B cell (primary cell): ENCODE data around the gene ARHGAP26. TPM values are rescaled to one million over a fixed set of nuclear protein-coding genes. Genes with fewer than 3 reads are reported as not detected.

ENCODE experiments used
- ATAC-seq: fragments of 200-7000 bp; cut with Tn5 transposase; one replicate; pipeline ENCODE4 v1.10.0; 2021; ENCODE audit warnings: low read depth, mild to moderate bottlenecking, moderate number of reproducible peaks, moderate library complexity
- CTCF ChIA-PET: fragments of 350-600 bp; sonication (Branson Sonifier 250); formaldehyde crosslinking; loops from one replicate; lab custom pipeline; 2021; ENCODE audit warnings: antibody characterized with exemption, inconsistent platforms; lab: Charles Lee
- POLR2A ChIA-PET: fragments of 350-600 bp; sonication (Branson Sonifier 250); formaldehyde crosslinking; loops from one replicate; lab custom pipeline; 2021; ENCODE audit warnings: antibody characterized with exemption; lab: Charles Lee
- DNase-seq: peaks from one replicate; pipeline ENCODE4 v3.0.0; 2013
- H2AFZ ChIP-seq: 2 replicates; pipeline ENCODE4 v1.6.1; 2012; ENCODE audit warnings: mild to moderate bottlenecking, low read depth, low read length; ENCODE audit not compliant: insufficient read depth, poor library complexity, severe bottlenecking
- H3K27ac ChIP-seq, 2 donors: 1 replicate in 1 of 2; 2 replicates in 1 of 2; pipeline ENCODE4 v1.5.1; 2012 to 2013; ENCODE audit warnings: low read length in 2 of 2, mild to moderate bottlenecking in 2 of 2, moderate library complexity in 1 of 2
- H3K27me3 ChIP-seq, 4 experiments: fragments of 200-600 bp in 1 of 4; sonication (generic) in 1 of 4; replicated peaks in 1 of 4; 1 replicate in 2 of 4; 2 replicates in 2 of 4; pipeline versions ENCODE4 v1.6.1 to v1.7.0; 2013 to 2016; ENCODE audit warnings: low read length in 3 of 4, mild to moderate bottlenecking in 2 of 4, mixed read lengths in 1 of 4, moderate library complexity in 1 of 4; ENCODE audit not compliant: insufficient read depth in 4 of 4, control insufficient read depth in 3 of 4; ENCODE audit errors: control extremely low read depth in 1 of 4
- H3K36me3 ChIP-seq, 2 experiments: replicated peaks in 1 of 2; 1 replicate in 1 of 2; 2 replicates in 1 of 2; pipeline versions ENCODE4 v1.6.1 to v1.7.1; 2013; ENCODE audit warnings: low read length in 1 of 2; ENCODE audit not compliant: insufficient read depth in 2 of 2, control insufficient read depth in 1 of 2; ENCODE audit errors: control extremely low read depth in 1 of 2, extremely low read depth in 1 of 2
- H3K4me1 ChIP-seq, 2 donors: fragments of 200-600 bp in 1 of 2; sonication (generic) in 1 of 2; 1 replicate in 1 of 2; 2 replicates in 1 of 2; pipeline versions ENCODE4 v1.5.1 to v1.6.1; 2013 to 2017; ENCODE audit warnings: low read length in 2 of 2; ENCODE audit not compliant: control insufficient read depth in 2 of 2, insufficient read depth in 2 of 2
- H3K4me2 ChIP-seq: replicated peaks from 2 replicates; pipeline ENCODE3; 2012; ENCODE audit warnings: mild to moderate bottlenecking, low read depth, low read length; ENCODE audit not compliant: poor library complexity, severe bottlenecking
- H3K4me3 ChIP-seq, 5 experiments: fragments of 200-600 bp in 1 of 5; sonication (generic) in 1 of 5; 1 replicate in 3 of 5; 2 replicates in 2 of 5; pipeline versions ENCODE4 v1.5.1 to v1.7.0; 2011 to 2016; ENCODE audit warnings: low read length in 4 of 5, mild to moderate bottlenecking in 4 of 5, low read depth in 2 of 5, control low read depth in 1 of 5, moderate library complexity in 1 of 5; ENCODE audit not compliant: insufficient read depth in 1 of 5; ENCODE audit errors: control extremely low read depth in 1 of 5, extremely low read depth in 1 of 5
- H3K79me2 ChIP-seq: fragments of 200-600 bp; sonication (generic); one replicate; pipeline ENCODE4 v1.6.0; 2016; ENCODE audit warnings: low read length; ENCODE audit not compliant: control insufficient read depth, insufficient read depth
- H3K9ac ChIP-seq: fragments of 200-600 bp; sonication (generic); 2 replicates; pipeline ENCODE4 v1.6.1; 2017; ENCODE audit warnings: mild to moderate bottlenecking, low read length, moderate library complexity
- H3K9me3 ChIP-seq, 3 donors: one replicate each; pipeline versions ENCODE4 v1.6.1 to v1.7.1; 2013; ENCODE audit warnings: low read length in 2 of 3; ENCODE audit not compliant: control insufficient read depth in 2 of 3, insufficient read depth in 1 of 3; ENCODE audit errors: control extremely low read depth in 1 of 3
- H4K20me1 ChIP-seq: 2 replicates; pipeline ENCODE4 v1.6.0; 2012; ENCODE audit warnings: mild to moderate bottlenecking, low read length; ENCODE audit not compliant: insufficient read depth, control insufficient read depth, poor library complexity, severe bottlenecking
- H3K27ac Mint-ChIP-seq: one replicate; pipeline ENCODE4 v1.8.0; 2021; ENCODE audit warnings: mixed read lengths
- H3K27me3 Mint-ChIP-seq: one replicate; pipeline ENCODE4 v1.8.0; 2021; ENCODE audit warnings: mixed read lengths
- H3K4me1 Mint-ChIP-seq: one replicate; pipeline ENCODE4 v1.8.0; 2021; ENCODE audit warnings: mixed read lengths
- H3K4me3 Mint-ChIP-seq: one replicate; pipeline ENCODE4 v1.8.0; 2021; ENCODE audit warnings: mixed read lengths
- H3K9me3 Mint-ChIP-seq: one replicate; pipeline ENCODE4 v1.8.0; 2022; ENCODE audit warnings: mixed read lengths; ENCODE audit not compliant: insufficient read depth
- CTCF ChIP-seq: fragments of 200-600 bp; IDR thresholded peaks from one replicate; pipeline ENCODE4 v1.8.0; 2022; ENCODE audit warnings: antibody characterized with exemption, mild to moderate bottlenecking
- EZH2 ChIP-seq: IDR thresholded peaks from 2 replicates; pipeline ENCODE4 v1.6.1; 2012; ENCODE audit warnings: borderline replicate concordance, low read depth, mild to moderate bottlenecking, moderate library complexity, low read length; ENCODE audit not compliant: insufficient read depth, poor library complexity, severe bottlenecking
- WGBS: methylation state at CpG from one replicate; pipeline ENCODE4 v1.1.5; 2013; ENCODE audit warnings: missing lambda C conversion rate; ENCODE audit not compliant: insufficient coverage; 5-methylcytosine and 5-hydroxymethylcytosine counted together
- intact Hi-C: fragments of 100-400 bp; cut with micrococcal nuclease; formaldehyde crosslinking; loops from one replicate; pipeline ENCODE4 v1.10.0; 2022
- polyA plus RNA-seq: library from polyadenylated mRNA; depleted of rRNA; stranded (reverse); fragments of >200 nt; gene quantifications from 2 replicates; pipeline ENCODE4 v1.2.3, GENCODE V29; 2012
- total RNA-seq, 2 donors: library from RNA; stranded (reverse); fragments of 120-200 nt in 1 of 2; gene quantifications; 1 replicate in 1 of 2; 2 replicates in 1 of 2; pipeline versions ENCODE4 v1.2.3 to v1.2.4, GENCODE V29; 2013 to 2022

The ARHGAP26 gene
- total and polyA plus RNA-seq, 2 donors (not counting 1 experiment from before 2014, with no cell fraction given), result 1.8 to 22.5 TPM

DNA sequence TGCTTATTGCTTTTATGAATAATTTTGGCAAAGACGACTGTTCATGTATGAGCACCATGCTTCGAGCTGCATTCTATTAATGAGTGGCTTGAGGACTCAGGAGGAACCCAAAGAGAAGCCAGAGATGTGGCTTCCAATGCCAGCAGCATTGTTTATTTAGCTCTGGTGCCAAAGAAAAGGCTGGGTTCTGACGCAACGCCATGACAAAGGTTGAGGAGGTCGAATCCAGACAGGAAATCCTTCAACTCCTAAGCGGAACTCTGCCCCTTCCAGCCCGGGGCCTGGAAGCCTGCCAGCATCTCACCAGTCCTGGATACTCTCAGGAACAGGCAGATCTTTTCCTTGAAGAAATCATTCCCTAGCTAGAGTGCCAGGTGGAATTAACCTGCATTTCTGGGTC, 104.4 kb downstream of the ARHGAP26 start:
- Histone ChIP-seq H3K9me3 (no peaks in the 10 kb centered on the region), H3K4me3 (no peak overlapping the region), H3K4me2 (no peak overlapping the region), H3K36me3 (no peaks in the 10 kb centered on the region), H3K9ac (no peak overlapping the region), H4K20me1 (no peaks in the 10 kb centered on the region), H3K4me1 (no peaks in the 10 kb centered on the region), H3K27me3 (no peaks in the 10 kb centered on the region), H2AFZ (no peak overlapping the region), H3K79me2 (no peaks in the 10 kb centered on the region), H3K27ac (no peak overlapping the region)
- Mint-ChIP-seq H3K4me3 (no peak overlapping the region), H3K27ac (no peak overlapping the region), H3K27me3 (no peaks in the 10 kb centered on the region), H3K4me1 (no peaks in the 10 kb centered on the region), H3K9me3 (no peaks in the 10 kb centered on the region)
- ChIA-PET CTCF (interaction anchor here (1.0 to 9.7 kb wide), 5 partner anchors 8 to 134 kb away, joined by 3 to 343 read pairs (median 6); no protein-coding TSS in a partner anchor), POLR2A (no interaction called here)
- DNase-seq (no peak), ATAC-seq (no peak)
- no peak for TF ChIP-seq CTCF
- TF ChIP-seq EZH2, result no peak
- intact Hi-C loops, result no loop called here
- 96% methylated on average over 7 of the region's 7 CpGs for WGBS

DNA sequence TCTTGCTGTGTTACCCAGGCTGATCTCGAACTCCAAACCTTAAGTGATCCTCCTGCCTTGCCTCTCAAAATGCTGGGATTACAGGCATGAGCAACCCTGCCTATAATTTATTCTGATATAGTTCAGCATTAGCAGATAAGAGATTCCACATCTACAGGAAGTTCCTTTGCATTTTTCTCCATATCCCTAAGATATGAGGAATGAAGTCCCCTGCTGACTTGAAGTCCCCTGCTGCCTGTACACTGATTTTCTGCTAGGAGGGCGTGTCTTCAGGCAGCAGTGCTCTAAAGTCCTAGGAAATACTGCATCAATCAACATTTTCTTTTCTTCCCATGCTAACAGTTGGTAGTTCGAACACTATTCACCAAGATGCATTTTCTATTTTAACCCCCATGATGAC, 105.8 kb downstream of the ARHGAP26 start:
- no peak for ATAC-seq
- H3K9me3 Mint-ChIP-seq, result no peaks in the 10 kb centered on the region
- H3K27ac Mint-ChIP-seq, result no peak overlapping the region
- intact Hi-C loops, result no loop called here
- Histone ChIP-seq H3K27me3 (no peaks in the 10 kb centered on the region), H3K27ac (no peak overlapping the region), H3K9ac (no peak overlapping the region), H3K9me3 (no peaks in the 10 kb centered on the region), H3K36me3 (no peaks in the 10 kb centered on the region), H3K4me2 (no peak overlapping the region), H3K4me1 (no peaks in the 10 kb centered on the region), H3K4me3 (no peak overlapping the region), H2AFZ (no peak overlapping the region), H3K79me2 (no peaks in the 10 kb centered on the region), H4K20me1 (no peaks in the 10 kb centered on the region)
- TF ChIP-seq CTCF, result no peak
- TF ChIP-seq EZH2, result no peak
- CTCF ChIA-PET, result interaction anchor here (1.1 to 9.7 kb wide), 4 partner anchors 9 to 135 kb away, joined by 3 to 343 read pairs (median 5); no protein-coding TSS in a partner anchor
- WGBS, result no CpG with 5 or more reads among the region's 3 CpGs
- DNase-seq, result no peak
- no peak overlapping the region for H3K4me3 Mint-ChIP-seq
- POLR2A ChIA-PET, result no interaction called here
- peaks cover 3% of the 10 kb centered on the region for H3K4me1 Mint-ChIP-seq
- H3K27me3 Mint-ChIP-seq, result no peaks in the 10 kb centered on the region
